PFSK-1 (cell line): ENCODE measurements around the gene DNM3.

Experiments
- FOXP2 ChIP-seq: optimal IDR thresholded peaks from 2 replicates; pipeline ENCODE3; 2011; ENCODE audit warnings: borderline replicate concordance, control low read depth, inconsistent platforms; ENCODE audit not compliant: insufficient read depth; ENCODE audit errors: extremely low read length, extremely low read depth
- POLR2AphosphoS5 ChIP-seq: IDR thresholded peaks from 2 replicates; pipeline ENCODE4 v1.6.1; 2012; ENCODE audit warnings: low read depth, mild to moderate bottlenecking, control low read depth, low read length, moderate library complexity
- REST ChIP-seq, 2 experiments: IDR thresholded peaks; 2 replicates each; pipeline versions ENCODE4 v1.6.1 to v1.8.0; 2011 to 2012; ENCODE audit warnings: low read depth in 2 of 2, low read length in 2 of 2, control low read depth in 1 of 2, inconsistent platforms in 1 of 2, mild to moderate bottlenecking in 1 of 2, moderate library complexity in 1 of 2; ENCODE audit not compliant: insufficient read depth in 1 of 2
- SIN3A ChIP-seq: IDR thresholded peaks from 2 replicates; pipeline ENCODE4 v1.6.1; 2012; ENCODE audit warnings: mild to moderate bottlenecking, low read length, moderate library complexity, borderline replicate concordance; ENCODE audit not compliant: insufficient read depth
- TAF1 ChIP-seq: IDR thresholded peaks from 2 replicates; pipeline ENCODE4 v1.6.1; 2012; ENCODE audit warnings: low read length, control low read depth, borderline replicate concordance; ENCODE audit not compliant: insufficient read depth

- no peak for TF ChIP-seq POLR2AphosphoS5
- TF ChIP-seq REST (IDR thresholded peaks at IDR 0.05; ENCODE audit: insufficient read depth in 1 of 2, low read depth in 2 of 2, low read length in 2 of 2): no peak
- no peak for TF ChIP-seq TAF1
- TF ChIP-seq SIN3A: no peak
- no peak for TF ChIP-seq FOXP2
Measured at GRCh38 chr1:172245788-172246187, 404.5 kb downstream of the DNM3 start.
